HG02610 (cell line): ENCODE results near the gene IGF2BP1.
"Not testable (repeated sequence)": the region's sequence is repeated elsewhere in the genome, so short reads cannot be mapped to it uniquely, and the experiment has no call there.

Source experiments
- ATAC-seq: cut with Tn5 transposase; IDR thresholded peaks from one replicate; pipeline ENCODE4 v1.9.1; 2021; ENCODE audit warnings: mild to moderate bottlenecking, moderate library complexity; ENCODE audit not compliant: unreplicated experiment

IGF2BP1 gene

GRCh38 chr17:49086649-49087048 is 89.5 kb downstream of the IGF2BP1 start:
- no peak for ATAC-seq

DNA sequence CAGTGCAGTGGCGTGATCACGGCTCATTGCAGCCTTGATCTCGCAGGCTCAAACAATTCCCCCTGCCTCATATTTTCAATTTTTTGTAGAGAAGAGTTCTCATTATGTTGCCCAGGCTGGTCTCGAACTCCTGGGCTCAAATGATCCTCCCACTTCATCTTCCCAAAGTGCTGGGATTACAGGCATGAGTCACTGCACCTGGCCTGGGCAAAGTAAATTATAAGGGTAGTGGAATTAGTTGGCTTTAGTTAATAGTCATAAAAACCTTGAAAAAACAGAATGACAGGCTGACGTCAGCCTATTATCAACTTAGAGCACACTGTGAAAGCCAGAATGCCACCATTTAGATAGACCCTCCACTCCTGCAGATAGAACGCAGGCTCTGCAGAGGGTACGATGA is 91.9 kb downstream of the IGF2BP1 start:
- ATAC-seq, result no peak

- ATAC-seq, result no peak
Observed at GRCh38 chr17:49090878-49091594, 93.9 kb downstream of the IGF2BP1 start.

DNA sequence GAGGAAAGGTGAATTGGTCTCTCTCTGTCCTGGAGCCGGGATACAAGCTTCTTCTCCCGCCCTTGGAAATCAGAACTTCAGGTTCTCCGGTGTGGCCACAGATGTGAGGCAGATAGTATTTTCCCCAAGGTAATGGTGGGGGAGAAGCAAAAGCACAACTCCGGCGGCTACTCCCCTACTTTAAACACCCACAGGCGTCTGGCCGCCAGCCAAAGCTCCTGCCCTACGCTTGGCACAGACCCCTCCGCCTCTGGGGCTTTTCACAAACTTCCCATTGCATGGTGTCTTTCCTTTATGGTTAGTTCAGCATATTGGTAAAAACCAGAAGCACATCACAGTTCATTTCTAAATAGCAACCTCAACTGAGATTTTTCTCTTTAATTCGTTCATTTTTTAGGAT is 95.9 kb downstream of the IGF2BP1 start:
- ATAC-seq, result no peak

DNA sequence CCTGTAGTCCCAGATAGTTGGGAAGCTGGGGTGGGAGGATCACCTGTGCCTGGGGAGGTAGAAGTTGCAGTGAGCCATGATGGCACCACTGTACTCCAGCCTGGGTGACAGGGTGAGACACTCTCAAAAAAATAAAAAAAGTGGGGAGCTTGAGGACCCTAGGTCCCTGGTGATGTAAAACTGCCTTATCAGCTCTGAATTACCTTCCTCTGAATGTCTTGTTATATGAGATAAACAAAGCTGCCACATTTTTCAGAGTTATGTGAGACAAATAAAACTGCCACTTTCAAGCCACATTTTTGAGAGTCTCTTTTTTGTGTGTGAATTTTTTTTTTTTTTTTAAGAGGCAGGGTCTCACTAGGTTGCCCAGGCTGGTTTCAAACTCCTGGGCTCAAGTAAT is 103.4 kb downstream of the IGF2BP1 start:
- no peak for ATAC-seq

DNA sequence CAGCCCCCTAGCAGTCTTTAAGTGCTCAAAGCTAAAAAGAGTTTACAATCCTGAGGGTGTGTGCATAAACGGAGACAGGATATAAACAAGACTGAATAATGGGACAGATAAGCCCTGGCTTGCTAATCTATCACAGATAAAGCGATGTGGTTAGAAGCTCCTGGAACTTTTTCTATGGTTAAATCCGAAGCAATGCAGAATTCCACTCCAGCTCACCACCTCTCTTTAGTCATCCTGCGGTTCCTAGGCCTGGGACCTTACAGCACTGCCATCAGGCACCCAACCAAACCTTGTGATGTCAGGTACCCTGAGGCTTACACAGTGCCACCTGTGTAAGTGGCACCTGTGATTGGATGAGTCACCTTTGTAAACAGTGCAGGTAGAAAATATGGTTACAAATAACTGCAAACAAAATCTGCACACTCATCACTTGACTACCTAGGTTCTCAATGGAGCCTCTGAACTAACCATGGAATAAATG is 103.9 kb downstream of the IGF2BP1 start:
- ATAC-seq, result no peak

GRCh38 chr17:49103360-49103759 is 106.2 kb downstream of the IGF2BP1 start:
- not testable (repeated sequence) for ATAC-seq

DNA sequence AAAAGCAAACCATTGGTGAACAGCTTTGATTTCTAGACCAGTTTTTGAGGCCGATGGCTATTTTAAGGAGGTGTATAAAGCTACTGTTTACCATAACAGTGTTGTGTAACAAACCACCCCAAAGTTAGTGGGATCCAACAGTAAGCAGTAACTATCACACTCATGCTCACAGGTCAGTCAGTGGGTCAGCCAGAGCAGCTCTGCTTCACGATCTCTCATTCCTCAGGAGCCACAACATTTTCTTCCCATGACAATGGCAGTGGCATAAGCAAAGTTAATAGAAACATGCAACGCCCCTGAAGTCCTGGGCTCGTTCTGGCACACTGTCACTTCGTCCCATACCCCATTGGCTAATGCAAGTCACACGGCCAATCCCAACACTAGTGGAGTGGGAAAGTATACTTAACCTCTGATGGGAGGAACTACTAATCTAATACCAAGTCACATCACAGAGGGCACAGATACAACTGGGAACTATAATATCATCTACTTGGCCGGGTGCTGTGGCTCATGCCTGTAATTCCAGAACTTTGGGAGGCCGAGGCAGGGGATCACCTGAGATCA is 107.4 kb downstream of the IGF2BP1 start:
- ATAC-seq, result no peak
